Prostate gland (tissue), 2 donors: ENCODE measurements around the gene ARHGAP31.

Experiments used
- CTCF ChIP-seq, 4 experiments: fragments of 200-600 bp in 2 of 4; fragments of 450-650 bp in 2 of 4; sonication (generic) in 2 of 4; IDR thresholded peaks; 1 replicate in 3 of 4; 2 replicates in 1 of 4; pipeline ENCODE4 v1.5.1; 2016 to 2019; ENCODE audit warnings: antibody characterized with exemption in 4 of 4, mild to moderate bottlenecking in 2 of 4, moderate library complexity in 2 of 4
- POLR2AphosphoS5 ChIP-seq: sonication (generic); formaldehyde crosslinking; IDR thresholded peaks from one replicate; pipeline ENCODE4 v1.6.1; 2017; ENCODE audit warnings: antibody characterized with exemption

GRCh38 chr3:119322021-119322834, 28.0 kb downstream of the ARHGAP31 start:
- TF ChIP-seq CTCF (IDR thresholded peaks at IDR 0.05) = no peak
- TF ChIP-seq POLR2AphosphoS5 = no peak
